HepG2 (cell line): ENCODE data around the gene DNAJC13. TPM values are rescaled to one million over a fixed set of nuclear protein-coding genes. Genes with fewer than 3 reads are reported as not detected.

Experiments used
- CAMTA2 ChIP-seq: sonication (generic); formaldehyde crosslinking; IDR thresholded peaks from 2 replicates; pipeline ENCODE4 v1.4.0; 2020; ENCODE audit warnings: mild to moderate bottlenecking, missing genetic modification reagents, borderline replicate concordance
- CREM ChIP-seq, 2 experiments: sonication (generic) in 1 of 2; formaldehyde crosslinking in 1 of 2; IDR thresholded peaks; 2 replicates each; pipeline versions ENCODE4 v1.4.0 to v1.6.1; 2016 to 2020; ENCODE audit warnings: antibody characterized with exemption in 1 of 2, mild to moderate bottlenecking in 1 of 2, missing genetic modification reagents in 1 of 2
- FOSL1 ChIP-seq: sonication (generic); formaldehyde crosslinking; IDR thresholded peaks from 2 replicates; pipeline ENCODE4 v1.9.0; 2021; ENCODE audit warnings: missing genetic modification reagents, borderline replicate concordance
- FOXA3 ChIP-seq: IDR thresholded peaks from 2 replicates; pipeline ENCODE4 v1.6.1; 2016; ENCODE audit warnings: missing genetic modification reagents, missing compliant biosample characterization
- KAT7 ChIP-seq: IDR thresholded peaks from 2 replicates; pipeline ENCODE4 v1.6.1; 2018; ENCODE audit warnings: borderline replicate concordance, missing compliant biosample characterization
- MLLT10 ChIP-seq: sonication (generic); formaldehyde crosslinking; IDR thresholded peaks from 2 replicates; pipeline ENCODE4 v1.4.0; 2020; ENCODE audit warnings: missing genetic modification reagents
- MXI1 ChIP-seq: IDR thresholded peaks from 3 replicates; pipeline ENCODE4 v1.6.1; 2012; ENCODE audit warnings: low read depth, low read length, inconsistent platforms, borderline replicate concordance
- MYPOP ChIP-seq: sonication (generic); formaldehyde crosslinking; IDR thresholded peaks from 2 replicates; pipeline ENCODE4 v1.8.1; 2023; ENCODE audit warnings: mild to moderate bottlenecking, moderate library complexity, missing genetic modification reagents
- NBN ChIP-seq: fragments of 450-650 bp; conservative IDR thresholded peaks from 2 replicates; pipeline ENCODE4 v1.6.1; 2017
- NR2C2 ChIP-seq: sonication (generic); formaldehyde crosslinking; IDR thresholded peaks from 2 replicates; pipeline ENCODE4 v1.4.0; 2020; ENCODE audit warnings: missing genetic modification reagents, mild to moderate bottlenecking, moderate library complexity, borderline replicate concordance
- NR2F6 ChIP-seq, 2 experiments: IDR thresholded peaks; 2 replicates each; pipeline ENCODE4 v1.6.1; 2016; ENCODE audit warnings: antibody characterized with exemption in 1 of 2, mild to moderate bottlenecking in 1 of 2
- RCOR2 ChIP-seq: IDR thresholded peaks from 2 replicates; pipeline ENCODE4 v1.6.1; 2016; ENCODE audit warnings: missing biosample characterization, missing genetic modification reagents
- SIN3B ChIP-seq: fragments of 150-350 bp; IDR thresholded peaks from 2 replicates; pipeline ENCODE4 v1.6.1; 2014; ENCODE audit warnings: low read length
- SYNCRIP ChIP-seq: fragments of 200-400 bp; formaldehyde crosslinking; IDR thresholded peaks from 2 replicates; pipeline ENCODE4 v1.6.1; 2018; ENCODE audit warnings: mild to moderate bottlenecking, low read depth, low read length; ENCODE audit not compliant: insufficient read depth
- TAF15 ChIP-seq: fragments of 200-400 bp; formaldehyde crosslinking; IDR thresholded peaks from one replicate; pipeline ENCODE4 v1.6.1; 2018; ENCODE audit warnings: mild to moderate bottlenecking, low read depth, low read length; ENCODE audit not compliant: poor library complexity, severe bottlenecking
- TP53 ChIP-seq: sonication (generic); formaldehyde crosslinking; conservative IDR thresholded peaks from 2 replicates; pipeline ENCODE4 v1.4.0; 2020; ENCODE audit warnings: missing genetic modification reagents
- WIZ ChIP-seq: sonication (generic); formaldehyde crosslinking; IDR thresholded peaks from 2 replicates; pipeline ENCODE4 v1.5.1; 2020; ENCODE audit warnings: mild to moderate bottlenecking, missing genetic modification reagents
- XBP1 ChIP-seq: sonication (generic); formaldehyde crosslinking; IDR thresholded peaks from 2 replicates; pipeline ENCODE4 v1.5.0; 2020; ENCODE audit warnings: missing genetic modification reagents
- ZBTB38 ChIP-seq: sonication (generic); formaldehyde crosslinking; IDR thresholded peaks from 2 replicates; pipeline ENCODE4 v1.5.1; 2020; ENCODE audit warnings: mild to moderate bottlenecking, missing genetic modification reagents
- ZNF253 ChIP-seq: sonication (generic); formaldehyde crosslinking; IDR thresholded peaks from 2 replicates; pipeline ENCODE4 v1.8.0; 2022; ENCODE audit warnings: mild to moderate bottlenecking, missing genetic modification reagents, borderline replicate concordance
- ZNF256 ChIP-seq: sonication (generic); formaldehyde crosslinking; conservative IDR thresholded peaks from 2 replicates; pipeline ENCODE4 v1.4.0; 2020; ENCODE audit warnings: missing genetic modification reagents
- ZNF3 ChIP-seq: IDR thresholded peaks from 2 replicates; pipeline ENCODE4 v1.7.0; 2017; ENCODE audit warnings: inconsistent platforms
- ZNF354B ChIP-seq: sonication (generic); formaldehyde crosslinking; IDR thresholded peaks from 2 replicates; pipeline ENCODE4 v1.8.0; 2022; ENCODE audit warnings: mild to moderate bottlenecking, missing genetic modification reagents
- ZNF589 ChIP-seq: sonication (generic); formaldehyde crosslinking; conservative IDR thresholded peaks from 2 replicates; pipeline ENCODE4 v1.8.0; 2022; ENCODE audit warnings: mild to moderate bottlenecking, moderate library complexity, missing genetic modification reagents
- ZZZ3 ChIP-seq: sonication (generic); formaldehyde crosslinking; IDR thresholded peaks from 2 replicates; pipeline ENCODE4 v1.4.0; 2020; ENCODE audit warnings: missing genetic modification reagents, mild to moderate bottlenecking, borderline replicate concordance
- polyA plus RNA-seq, 8 experiments: library from polyadenylated mRNA; depleted of rRNA in 3 of 8; stranded (reverse) in 7 of 8; unstranded in 1 of 8; fragments of >200 nt; fragmentation: Illumina TruSeq in 4 of 8; extraction: Trizol in 4 of 8; gene quantifications; 2 replicates each; pipeline versions ENCODE4 v1.2.1 to v1.2.3, GENCODE V29; 2011 to 2016; ENCODE audit warnings: low read depth in 4 of 8, missing spikeins in 1 of 8, mixed read lengths in 1 of 8; ENCODE audit not compliant: insufficient read depth in 1 of 8
- total RNA-seq, 5 experiments: library from RNA; depleted of rRNA; stranded (reverse); fragments of >200 nt; fragmentation: Illumina TruSeq; extraction: Trizol; gene quantifications; 2 replicates each; pipeline ENCODE4 v1.2.3, GENCODE V29; 2016; ENCODE audit warnings: low read depth in 1 of 5
- TF ChIP-seq, protein P1 (sequence below): sonication (generic); formaldehyde crosslinking; IDR thresholded peaks from 2 replicates; pipeline ENCODE4 v1.5.1; 2020; ENCODE audit warnings: mild to moderate bottlenecking, missing genetic modification reagents, moderate library complexity
- TF ChIP-seq, protein P2 (sequence below): sonication (generic); formaldehyde crosslinking; IDR thresholded peaks from 2 replicates; pipeline ENCODE4 v1.4.0; 2020; ENCODE audit warnings: missing genetic modification reagents
- TF ChIP-seq, protein P3 (sequence below): sonication (generic); formaldehyde crosslinking; IDR thresholded peaks from 2 replicates; pipeline ENCODE4 v1.8.1; 2023; ENCODE audit warnings: missing genetic modification reagents, mild to moderate bottlenecking, borderline replicate concordance

The DNAJC13 gene
- total and polyA plus RNA-seq, 2 of the 13 experiments (the other 11 are each of a cell fraction or from before 2014, with no cell fraction given) = 9.1 to 26.2 TPM

DNA sequence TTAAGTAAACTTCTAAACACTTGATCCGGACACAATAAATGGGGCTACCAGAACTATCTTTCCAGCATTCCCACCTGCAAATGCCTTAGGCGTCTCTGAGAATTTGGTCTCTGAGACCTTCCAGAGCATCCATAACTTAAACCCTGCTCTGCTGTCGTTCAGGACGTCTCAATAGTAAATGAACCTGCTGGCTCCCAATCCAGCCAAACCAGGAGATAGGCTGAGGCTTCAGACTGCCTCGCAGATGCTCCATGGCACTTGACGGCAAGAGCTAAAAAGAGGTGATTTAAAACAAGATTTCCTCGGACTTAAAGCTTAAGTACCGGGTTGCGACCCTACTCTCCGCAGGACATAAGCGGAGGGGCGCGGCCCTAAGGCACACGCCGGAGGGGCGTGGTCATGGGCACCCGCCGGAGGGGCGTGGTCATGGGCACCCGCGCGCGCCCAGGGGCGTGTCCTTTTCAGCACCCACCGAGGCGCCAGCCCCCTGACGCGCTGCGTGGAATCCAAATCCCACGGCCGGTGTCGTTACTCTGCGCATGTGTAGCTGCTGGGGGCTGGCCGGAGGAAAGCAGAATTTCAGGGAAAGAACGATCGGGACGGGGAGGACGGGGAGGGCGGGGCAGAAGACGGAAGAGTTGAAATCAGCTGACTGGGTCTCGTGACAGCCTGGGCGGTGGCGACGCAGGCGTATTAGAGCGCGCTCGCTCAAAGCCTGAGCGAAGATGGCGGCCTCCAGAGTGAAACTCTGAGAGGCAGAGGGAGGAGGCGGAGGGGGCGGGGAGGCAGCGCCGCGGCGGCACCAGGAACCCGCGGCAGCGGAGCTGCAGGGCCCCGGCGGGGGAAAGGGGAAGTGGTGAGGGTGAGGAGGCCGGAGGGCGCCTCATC is at the start of gene DNAJC13 (continued):
- TF ChIP-seq FOXA3 (CRISPR knock-in tag) (peak; percentile 6; the same call in 1 of the 2 replicates), TP53 (no peak), ZBTB38 (CRISPR knock-in tag) (no peak), ZNF3 (CRISPR knock-in tag) (no peak), NR2C2 (CRISPR knock-in tag) (no peak), KAT7 (CRISPR knock-in tag) (no peak; the same call in 1 of the 2 replicates), ZNF253 (CRISPR knock-in tag) (no peak), MYPOP (no peak), CREM (IDR thresholded peaks at IDR 0.05) (peak; percentile 25), CREM (CRISPR knock-in tag; IDR thresholded peaks at IDR 0.05) (no peak), ZNF589 (CRISPR knock-in tag) (no peak), FOSL1 (CRISPR knock-in tag) (no peak), CAMTA2 (CRISPR knock-in tag) (no peak), NR2F6 (IDR thresholded peaks at IDR 0.05) (no peak), NR2F6 (CRISPR knock-in tag; IDR thresholded peaks at IDR 0.05) (no peak), MXI1 (peak; percentile 68; the same call in 1 of the 3 replicates), ZNF354B (no peak), ZZZ3 (CRISPR knock-in tag) (peak; percentile 69; the same call in 1 of the 2 replicates), ZNF256 (CRISPR knock-in tag) (no peak), TAF15 (no peak), RCOR2 (CRISPR knock-in tag) (no peak), MLLT10 (no peak), WIZ (CRISPR knock-in tag) (0 out of 2 replicates have a peak, but pooled peaks have one; percentile 1), SYNCRIP (no peak), SIN3B (peak; percentile 64; the same call in 1 of the 2 replicates), XBP1 (no peak), NBN (no peak)
- TF ChIP-seq, protein P1, sequence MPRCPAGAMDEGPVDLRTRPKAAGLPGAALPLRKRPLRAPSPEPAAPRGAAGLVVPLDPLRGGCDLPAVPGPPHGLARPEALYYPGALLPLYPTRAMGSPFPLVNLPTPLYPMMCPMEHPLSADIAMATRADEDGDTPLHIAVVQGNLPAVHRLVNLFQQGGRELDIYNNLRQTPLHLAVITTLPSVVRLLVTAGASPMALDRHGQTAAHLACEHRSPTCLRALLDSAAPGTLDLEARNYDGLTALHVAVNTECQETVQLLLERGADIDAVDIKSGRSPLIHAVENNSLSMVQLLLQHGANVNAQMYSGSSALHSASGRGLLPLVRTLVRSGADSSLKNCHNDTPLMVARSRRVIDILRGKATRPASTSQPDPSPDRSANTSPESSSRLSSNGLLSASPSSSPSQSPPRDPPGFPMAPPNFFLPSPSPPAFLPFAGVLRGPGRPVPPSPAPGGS (CRISPR knock-in tag) = no peak
- TF ChIP-seq, protein P2, sequence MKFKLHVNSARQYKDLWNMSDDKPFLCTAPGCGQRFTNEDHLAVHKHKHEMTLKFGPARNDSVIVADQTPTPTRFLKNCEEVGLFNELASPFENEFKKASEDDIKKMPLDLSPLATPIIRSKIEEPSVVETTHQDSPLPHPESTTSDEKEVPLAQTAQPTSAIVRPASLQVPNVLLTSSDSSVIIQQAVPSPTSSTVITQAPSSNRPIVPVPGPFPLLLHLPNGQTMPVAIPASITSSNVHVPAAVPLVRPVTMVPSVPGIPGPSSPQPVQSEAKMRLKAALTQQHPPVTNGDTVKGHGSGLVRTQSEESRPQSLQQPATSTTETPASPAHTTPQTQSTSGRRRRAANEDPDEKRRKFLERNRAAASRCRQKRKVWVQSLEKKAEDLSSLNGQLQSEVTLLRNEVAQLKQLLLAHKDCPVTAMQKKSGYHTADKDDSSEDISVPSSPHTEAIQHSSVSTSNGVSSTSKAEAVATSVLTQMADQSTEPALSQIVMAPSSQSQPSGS (CRISPR knock-in tag) = no peak
- TF ChIP-seq, protein P3, sequence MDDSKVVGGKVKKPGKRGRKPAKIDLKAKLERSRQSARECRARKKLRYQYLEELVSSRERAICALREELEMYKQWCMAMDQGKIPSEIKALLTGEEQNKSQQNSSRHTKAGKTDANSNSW (CRISPR knock-in tag) = no peak
